ENCODE measurements around the gene NSD2. TPM values are rescaled to one million over a fixed set of nuclear protein-coding genes. Genes with fewer than 3 reads are reported as not detected.

Gene NSD2
- total RNA-seq, 2 experiments from 2014 or later, result 235 to 248 TPM

DNA sequence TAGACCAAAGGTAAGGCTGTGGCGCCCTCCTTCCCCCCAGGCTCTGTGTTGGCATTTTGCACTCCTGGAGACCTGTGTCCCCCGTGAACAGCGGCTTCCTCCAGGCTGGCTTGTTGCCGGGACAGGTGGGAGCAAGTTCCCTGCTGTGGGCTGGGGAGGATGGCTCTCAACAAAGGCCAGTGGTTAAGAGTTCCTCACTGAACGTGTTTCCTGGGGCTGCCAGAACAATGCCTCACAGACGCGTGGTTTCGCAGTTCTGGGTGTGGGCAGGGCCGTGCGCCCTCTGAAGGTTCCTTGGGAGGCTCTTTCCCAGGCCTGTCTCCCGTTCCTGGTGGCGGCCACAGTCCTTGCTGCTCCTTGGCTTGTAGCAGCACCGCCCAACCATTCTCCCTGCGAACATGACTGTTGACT, 104.2 kb downstream of the NSD2 start:
- Mint-ChIP-seq H3K27ac (no peak overlapping the region), H3K4me1 (no peaks in the 10 kb centered on the region), H3K27me3 (no peaks in the 10 kb centered on the region), H3K9me3 (no peaks in the 10 kb centered on the region), H3K4me3 (no peak overlapping the region), H3K36me3 (ENCODE audit: low read depth) (peaks cover 85% of the 10 kb centered on the region)
- ChIA-PET POLR2A (no interaction called here), CTCF (no interaction called here)
- DNase-seq, result no peak

DNA sequence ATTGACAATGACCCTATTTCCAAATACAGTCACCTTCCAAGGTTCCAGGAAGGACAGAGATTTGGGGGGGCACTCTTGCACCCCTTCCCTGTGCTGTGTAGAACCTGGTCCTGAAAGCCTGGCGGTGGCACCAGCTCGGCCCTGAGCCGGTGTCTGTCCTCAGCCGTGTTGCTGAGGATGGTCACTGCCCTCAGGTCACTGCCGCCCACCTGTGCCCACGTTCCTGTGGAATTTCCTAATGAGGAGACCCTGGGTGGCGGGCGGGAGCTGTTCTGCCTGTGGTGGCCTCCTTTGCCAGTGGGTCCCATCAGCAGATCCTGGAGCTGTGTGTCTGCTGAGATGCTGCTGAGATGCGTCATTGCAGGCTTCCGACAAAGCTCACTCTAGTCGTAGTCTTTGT, 104.7 kb downstream of the NSD2 start:
- Mint-ChIP-seq H3K4me3 (no peak overlapping the region), H3K36me3 (ENCODE audit: low read depth) (peaks cover 86% of the 10 kb centered on the region), H3K27me3 (no peaks in the 10 kb centered on the region), H3K9me3 (no peaks in the 10 kb centered on the region), H3K4me1 (no peaks in the 10 kb centered on the region), H3K27ac (no peak overlapping the region)
- no peak for DNase-seq
- CTCF ChIA-PET, result no interaction called here
- POLR2A ChIA-PET, result no interaction called here

- Mint-ChIP-seq H3K4me1 (peaks cover 4% of the 10 kb centered on the region), H3K36me3 (ENCODE audit: low read depth) (peaks cover 86% of the 10 kb centered on the region), H3K4me3 (no peak overlapping the region), H3K27ac (no peak overlapping the region), H3K9me3 (no peaks in the 10 kb centered on the region), H3K27me3 (no peaks in the 10 kb centered on the region)
- no peak for DNase-seq
- POLR2A ChIA-PET, result no interaction called here
- CTCF ChIA-PET, result no interaction called here
These were observed 105.5 kb downstream of the NSD2 start for GRCh38 chr4:1976416-1977352.

DNA sequence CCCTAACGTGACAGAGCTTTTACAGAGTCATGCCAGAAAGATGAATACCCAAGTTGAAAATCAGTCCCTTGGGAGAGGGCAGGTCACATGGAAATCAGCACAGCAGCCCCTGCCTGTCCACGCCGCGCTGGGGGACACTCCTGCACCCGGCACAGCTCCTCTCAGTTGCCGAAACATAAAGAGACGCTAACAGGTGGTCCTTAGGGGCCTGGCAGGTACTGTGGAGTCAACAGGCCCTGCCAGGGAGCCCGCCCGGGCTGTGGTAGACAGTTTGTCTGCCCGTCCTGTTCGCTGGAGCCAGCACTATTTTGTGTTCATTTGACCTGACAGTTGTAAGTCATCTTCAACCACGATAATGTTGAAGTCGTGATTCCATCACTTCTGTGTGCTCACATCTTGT, 107.0 kb downstream of the NSD2 start:
- Mint-ChIP-seq H3K9me3 (no peaks in the 10 kb centered on the region), H3K27ac (no peak overlapping the region), H3K4me3 (no peak overlapping the region), H3K4me1 (peaks cover 4% of the 10 kb centered on the region), H3K36me3 (ENCODE audit: low read depth) (peaks cover 82% of the 10 kb centered on the region), H3K27me3 (no peaks in the 10 kb centered on the region)
- no peak for DNase-seq
- ChIA-PET CTCF (no interaction called here), POLR2A (no interaction called here)

DNA sequence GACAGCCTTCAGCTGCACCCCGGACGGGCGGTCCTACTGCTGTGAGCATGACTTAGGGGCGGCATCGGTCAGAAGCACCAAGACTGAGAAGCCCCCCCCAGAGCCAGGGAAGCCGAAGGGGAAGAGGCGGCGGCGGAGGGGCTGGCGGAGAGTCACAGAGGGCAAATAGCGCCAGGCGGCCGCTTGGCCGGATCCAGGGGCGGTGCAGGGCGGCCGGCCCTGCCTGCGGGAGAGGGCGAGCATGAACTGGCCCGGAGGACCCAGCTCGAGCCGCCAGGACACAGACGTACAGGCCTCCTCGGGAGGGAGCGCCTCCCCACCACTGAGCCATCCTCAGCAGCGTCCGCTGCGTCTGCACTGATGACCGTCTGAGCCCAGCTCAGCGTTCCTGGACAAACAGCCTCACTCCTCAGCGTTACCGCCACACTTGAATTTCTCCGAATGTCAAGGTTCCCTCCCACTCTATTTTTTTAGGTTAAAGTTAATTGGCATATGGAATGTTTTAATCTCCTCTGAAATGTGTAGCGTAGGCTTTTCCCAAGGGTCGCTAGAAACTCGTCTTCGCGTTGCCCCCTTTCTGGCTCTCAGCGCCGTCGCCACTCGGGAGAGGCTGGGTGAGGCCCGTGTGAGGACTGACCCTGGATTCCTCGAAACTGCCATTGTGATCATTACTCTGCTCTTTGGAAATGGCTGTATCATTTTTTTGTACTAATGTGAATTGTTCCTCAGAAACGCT, 107.7 kb downstream of the NSD2 start:
- H3K4me1 Mint-ChIP-seq, result peaks cover 4% of the 10 kb centered on the region
- H3K4me3 Mint-ChIP-seq, result no peak overlapping the region
- H3K9me3 Mint-ChIP-seq, result no peaks in the 10 kb centered on the region
- POLR2A ChIA-PET, result no interaction called here
- H3K27ac Mint-ChIP-seq, result no peak overlapping the region
- H3K36me3 Mint-ChIP-seq (ENCODE audit: low read depth), result peaks cover 75% of the 10 kb centered on the region
- no peaks in the 10 kb centered on the region for H3K27me3 Mint-ChIP-seq
- CTCF ChIA-PET, result no interaction called here
- DNase-seq, result no peak

GRCh38 chr4:1979477-1980196, 108.4 kb downstream of the NSD2 start:
- H3K9me3 Mint-ChIP-seq, result no peaks in the 10 kb centered on the region
- no peak overlapping the region for H3K27ac Mint-ChIP-seq
- no peak overlapping the region for H3K4me3 Mint-ChIP-seq
- H3K36me3 Mint-ChIP-seq (ENCODE audit: low read depth), result peaks cover 71% of the 10 kb centered on the region
- no peaks in the 10 kb centered on the region for H3K27me3 Mint-ChIP-seq
- no peak for DNase-seq
- POLR2A ChIA-PET, result no interaction called here
- CTCF ChIA-PET, result no interaction called here
- peaks cover 4% of the 10 kb centered on the region for H3K4me1 Mint-ChIP-seq

DNA sequence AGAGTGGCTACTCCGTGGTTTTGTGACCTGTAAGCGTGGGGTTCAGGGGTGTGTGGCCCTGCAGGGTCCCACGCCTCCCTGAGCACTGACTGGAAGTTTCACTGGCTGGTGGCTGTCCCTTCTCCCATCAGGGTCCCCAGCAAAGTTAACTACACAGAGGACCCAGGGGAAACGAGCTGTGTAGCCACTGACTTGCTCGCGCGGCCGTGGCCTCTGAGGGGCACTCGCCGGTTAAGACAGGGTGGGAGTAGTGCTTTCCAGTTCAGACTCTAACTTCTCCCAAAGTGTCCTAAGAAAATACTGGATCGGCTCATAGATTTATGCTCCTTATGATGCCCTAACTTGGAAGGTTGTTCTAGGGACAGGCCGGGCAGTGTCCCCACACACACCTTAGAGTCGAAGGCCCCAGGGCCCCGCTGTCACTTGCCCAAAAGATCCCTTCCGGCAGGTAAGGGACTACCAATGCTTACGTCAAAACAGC, 109.4 kb downstream of the NSD2 start:
- H3K36me3 Mint-ChIP-seq (ENCODE audit: low read depth), result peaks cover 63% of the 10 kb centered on the region
- POLR2A ChIA-PET, result no interaction called here
- H3K9me3 Mint-ChIP-seq, result no peaks in the 10 kb centered on the region
- H3K4me3 Mint-ChIP-seq, result no peak overlapping the region
- CTCF ChIA-PET, result no interaction called here
- H3K27ac Mint-ChIP-seq, result no peak overlapping the region
- no peak for DNase-seq
- H3K27me3 Mint-ChIP-seq, result no peaks in the 10 kb centered on the region
- peaks cover 4% of the 10 kb centered on the region for H3K4me1 Mint-ChIP-seq

- CTCF ChIA-PET, result no interaction called here
- H3K4me1 Mint-ChIP-seq, result peaks cover 4% of the 10 kb centered on the region
- H3K9me3 Mint-ChIP-seq, result no peaks in the 10 kb centered on the region
- DNase-seq, result no peak
- POLR2A ChIA-PET, result no interaction called here
- H3K36me3 Mint-ChIP-seq (ENCODE audit: low read depth), result peaks cover 54% of the 10 kb centered on the region
- no peak overlapping the region for H3K4me3 Mint-ChIP-seq
- no peaks in the 10 kb centered on the region for H3K27me3 Mint-ChIP-seq
- H3K27ac Mint-ChIP-seq, result no peak overlapping the region
These were observed 110.3 kb downstream of the NSD2 start for GRCh38 chr4:1981251-1982058.

DNA sequence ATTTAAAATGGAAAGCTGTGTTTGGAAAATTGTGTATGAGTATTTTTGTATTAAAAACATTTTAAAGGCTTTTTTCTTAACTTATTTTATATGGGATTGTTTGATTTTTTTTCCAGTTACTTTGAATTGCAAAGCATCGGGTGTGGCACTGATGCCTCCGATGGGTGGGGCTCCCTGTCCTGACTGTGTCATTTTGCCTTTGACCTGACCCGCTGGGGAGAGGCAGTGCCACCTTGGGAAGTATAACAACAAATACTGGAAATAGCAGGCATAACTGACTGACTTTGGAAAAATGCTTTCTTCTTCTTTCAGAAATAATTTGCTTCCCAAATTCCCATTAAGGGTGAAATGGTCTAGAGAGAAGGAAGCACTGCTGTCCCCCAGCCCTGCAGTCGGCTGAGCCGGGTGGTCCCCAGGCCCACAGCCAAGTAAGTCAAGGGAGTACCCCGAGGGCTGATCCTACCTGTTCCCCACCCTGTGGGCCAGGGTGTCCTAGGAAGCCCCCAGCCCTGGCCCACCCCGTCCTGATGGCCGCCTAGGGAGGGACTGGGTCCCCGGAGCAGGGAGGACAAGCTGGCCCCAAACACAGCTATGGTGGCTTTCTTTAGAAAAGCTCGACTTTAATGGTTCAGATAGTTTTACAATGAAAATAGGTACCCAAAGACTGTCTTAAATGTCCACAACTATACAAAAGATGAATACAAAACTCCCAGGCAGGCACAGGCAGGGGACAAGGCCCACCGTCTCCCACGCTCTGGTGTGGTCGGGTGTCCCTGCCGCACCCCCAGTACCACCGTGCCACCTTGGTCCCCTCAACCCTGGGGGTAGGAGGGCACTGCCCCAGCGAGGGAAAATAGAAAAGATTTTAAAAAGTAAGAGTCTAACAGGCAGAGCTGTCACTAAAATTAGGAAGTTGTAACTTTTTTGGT, 111.2 kb downstream of the NSD2 start:
- H3K9me3 Mint-ChIP-seq, result no peaks in the 10 kb centered on the region
- no peak overlapping the region for H3K27ac Mint-ChIP-seq
- no peak overlapping the region for H3K4me3 Mint-ChIP-seq
- POLR2A ChIA-PET, result no interaction called here
- no peaks in the 10 kb centered on the region for H3K27me3 Mint-ChIP-seq
- no peak for DNase-seq
- CTCF ChIA-PET, result interaction anchor here (0.6 kb wide), 1 partner anchor 99 kb away, joined by 6 read pairs; no protein-coding TSS in a partner anchor
- H3K36me3 Mint-ChIP-seq (ENCODE audit: low read depth), result peaks cover 52% of the 10 kb centered on the region
- H3K4me1 Mint-ChIP-seq, result peaks cover 4% of the 10 kb centered on the region

DNA sequence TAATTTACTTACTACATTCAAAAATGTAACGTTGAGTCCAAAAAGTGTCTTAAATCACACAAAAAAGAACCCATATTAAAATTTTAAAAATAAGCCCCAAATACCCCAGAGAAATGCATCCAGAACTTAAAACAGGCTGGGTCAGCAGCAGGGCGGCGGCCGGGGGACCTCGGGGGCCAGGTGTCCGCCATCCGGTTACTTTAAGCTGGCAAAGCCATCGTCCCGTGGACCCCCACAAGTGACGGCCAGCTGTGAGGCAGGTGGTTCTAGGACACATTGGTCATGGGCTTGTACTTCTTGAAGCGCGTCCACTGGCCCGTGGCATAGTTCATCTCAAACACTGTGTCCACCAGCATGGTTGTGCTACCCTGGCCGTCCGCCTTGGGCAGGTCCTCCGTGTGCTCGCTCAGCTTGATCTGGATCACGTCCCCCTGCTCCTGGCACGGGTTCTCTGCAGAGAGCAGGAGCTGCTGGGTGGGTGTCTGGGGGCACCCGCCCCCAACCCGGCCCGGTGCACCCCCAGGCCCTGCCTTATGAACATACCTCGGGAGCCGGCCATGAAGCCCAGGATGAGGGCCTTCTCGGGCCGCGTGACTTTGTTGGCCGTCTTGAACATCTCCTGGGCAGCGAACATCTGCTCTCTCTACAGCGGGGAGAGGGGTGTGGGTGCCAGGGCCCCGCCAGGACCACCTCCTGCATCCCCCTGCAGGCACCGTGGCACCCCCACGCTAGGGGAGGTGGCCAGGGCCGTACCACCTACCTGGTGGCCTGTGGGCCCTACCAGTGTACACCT, 112.1 kb downstream of the NSD2 start:
- ChIA-PET CTCF (no interaction called here), POLR2A (interaction anchor here (1.0 kb wide), 1 partner anchor 17 kb away, joined by 3 read pairs; no protein-coding TSS in a partner anchor)
- no peak overlapping the region for H3K4me3 Mint-ChIP-seq
- no peak for DNase-seq
- no peaks in the 10 kb centered on the region for H3K9me3 Mint-ChIP-seq
- peaks cover 47% of the 10 kb centered on the region for H3K36me3 Mint-ChIP-seq (ENCODE audit: low read depth)
- H3K27ac Mint-ChIP-seq, result no peak overlapping the region
- H3K4me1 Mint-ChIP-seq, result peaks cover 4% of the 10 kb centered on the region
- no peaks in the 10 kb centered on the region for H3K27me3 Mint-ChIP-seq

DNA sequence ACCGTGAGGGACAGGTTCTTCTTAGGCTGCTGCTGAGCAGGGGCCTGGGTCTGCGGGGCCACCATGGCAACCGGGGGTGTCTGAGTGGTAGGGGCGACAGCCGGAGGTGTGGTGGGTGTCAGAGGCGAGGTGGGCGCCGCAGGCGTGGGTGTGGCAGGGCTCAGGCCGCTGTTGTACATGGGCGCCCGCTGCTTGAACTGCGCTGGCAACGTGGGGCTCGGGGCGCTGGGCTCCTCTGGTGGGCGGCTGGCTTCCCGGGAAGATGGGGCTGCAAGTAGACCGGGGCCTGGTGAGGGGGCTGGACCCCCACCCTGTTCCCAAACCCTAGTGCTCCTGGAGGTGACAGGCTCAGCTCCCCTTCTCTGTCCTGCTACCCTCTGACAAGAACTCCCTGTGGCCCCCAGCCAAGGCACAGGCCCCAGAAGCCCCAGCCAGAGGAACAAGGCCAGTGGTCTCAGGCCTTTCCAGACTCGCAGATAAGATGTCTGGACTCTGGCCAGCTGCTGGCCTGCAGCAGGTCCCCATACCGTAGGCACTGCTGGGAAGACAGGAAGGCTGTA, 112.7 kb downstream of the NSD2 start:
- DNase-seq, result no peak
- Mint-ChIP-seq H3K27ac (no peak overlapping the region), H3K9me3 (no peaks in the 10 kb centered on the region), H3K4me1 (peaks cover 4% of the 10 kb centered on the region), H3K36me3 (ENCODE audit: low read depth) (peaks cover 46% of the 10 kb centered on the region), H3K4me3 (no peak overlapping the region), H3K27me3 (no peaks in the 10 kb centered on the region)
- CTCF ChIA-PET, result no interaction called here
- POLR2A ChIA-PET, result interaction anchor here (1.0 to 1.2 kb wide), 2 partner anchors 12 to 16 kb away, joined by 3 to 5 read pairs; no protein-coding TSS in a partner anchor
